K562 (cell line): ENCODE measurements around the gene ADSS2. TPM values are rescaled to one million over a fixed set of nuclear protein-coding genes. Genes with fewer than 3 reads are reported as not detected.

Experiments
- ARID3B ChIP-seq: fragments of 250-450 bp; sonication (Bioruptor Pico); IDR thresholded peaks from 2 replicates; pipeline ENCODE4 v1.4.0; 2020; ENCODE audit warnings: borderline replicate concordance
- CBFA2T3 ChIP-seq: fragments of 450-650 bp; IDR thresholded peaks from 2 replicates; pipeline ENCODE4 v1.6.1; 2017
- CBX8 ChIP-seq: fragments of 200-600 bp; sonication (generic); IDR thresholded peaks from 2 replicates; pipeline ENCODE4 v1.6.1; 2012; ENCODE audit warnings: borderline replicate concordance, mixed run types, low read depth, mild to moderate bottlenecking, moderate library complexity, mixed read lengths, low read length, control low read depth, inconsistent platforms; ENCODE audit not compliant: poor library complexity, severe bottlenecking; ENCODE audit errors: extremely low read depth
- ETV5 ChIP-seq: sonication (generic); formaldehyde crosslinking; IDR thresholded peaks from 2 replicates; pipeline ENCODE4 v1.4.0; 2020; ENCODE audit warnings: low read depth, mild to moderate bottlenecking, missing genetic modification reagents
- HDAC1 ChIP-seq, 2 experiments: fragments of 450-650 bp; IDR thresholded peaks; 2 replicates each; pipeline ENCODE4 v1.6.1; 2016 to 2017; ENCODE audit warnings: inconsistent platforms in 1 of 2, mild to moderate bottlenecking in 1 of 2, moderate library complexity in 1 of 2
- KLF6 ChIP-seq: fragments of 250-450 bp; sonication (Bioruptor Pico); IDR thresholded peaks from 2 replicates; pipeline ENCODE4 v1.4.0; 2020; ENCODE audit warnings: mild to moderate bottlenecking, moderate library complexity, borderline replicate concordance
- MTA3 ChIP-seq: fragments of 450-650 bp; formaldehyde crosslinking; IDR thresholded peaks from 2 replicates; pipeline ENCODE4 v1.6.1; 2017; ENCODE audit warnings: mild to moderate bottlenecking, borderline replicate concordance
- PRDM10 ChIP-seq: fragments of 450-650 bp; IDR thresholded peaks from 2 replicates; pipeline ENCODE4 v1.6.1; 2018; ENCODE audit not compliant: partially characterized antibody
- SMC3 ChIP-seq: conservative IDR thresholded peaks from 2 replicates; pipeline ENCODE4 v1.6.1; 2011; ENCODE audit warnings: low read depth, low read length, improper control_type of control experiment; ENCODE audit not compliant: insufficient read depth
- STAT6 ChIP-seq: sonication (generic); formaldehyde crosslinking; IDR thresholded peaks from 2 replicates; pipeline ENCODE4 v1.8.1; 2023; ENCODE audit warnings: mild to moderate bottlenecking, missing genetic modification reagents
- TAL1 ChIP-seq: fragments of 450-650 bp; IDR thresholded peaks from 2 replicates; pipeline ENCODE4 v1.6.1; 2016; ENCODE audit warnings: mild to moderate bottlenecking
- TCF3 ChIP-seq: sonication (generic); formaldehyde crosslinking; IDR thresholded peaks from 2 replicates; pipeline ENCODE4 v1.4.0; 2020; ENCODE audit warnings: mild to moderate bottlenecking, missing genetic modification reagents
- ZEB2 ChIP-seq: fragments of 450-650 bp; IDR thresholded peaks from 2 replicates; pipeline ENCODE4 v1.6.1; 2016
- ZKSCAN8 ChIP-seq: fragments of 200-800 bp; sonication (Bioruptor generic); IDR thresholded peaks from 2 replicates; pipeline ENCODE4 v1.6.1; 2016; ENCODE audit warnings: missing genetic modification characterization, missing compliant biosample characterization
- ZNF197 ChIP-seq: fragments of 200-800 bp; sonication (Bioruptor generic); IDR thresholded peaks from 2 replicates; pipeline ENCODE4 v1.6.1; 2016; ENCODE audit warnings: low read depth, missing genetic modification characterization, missing compliant biosample characterization
- ZNF274 ChIP-seq: IDR thresholded peaks from 2 replicates; pipeline ENCODE4 v1.6.1; 2011; ENCODE audit warnings: low read depth, mild to moderate bottlenecking, low read length, moderate library complexity, borderline replicate concordance
- polyA plus RNA-seq, 8 experiments: library from polyadenylated mRNA; depleted of rRNA in 4 of 8; stranded (reverse) in 5 of 8; unstranded in 3 of 8; fragments of >200 nt; fragmentation: Nextera tagmentation in 2 of 8; fragmentation: Illumina TruSeq in 1 of 8; extraction: Ambion mirVana in 2 of 8; extraction: Trizol in 1 of 8; gene quantifications; 2 replicates each; pipeline versions ENCODE4 v1.2.1 to v1.2.3, GENCODE V29; 2011 to 2014; ENCODE audit warnings: inconsistent platforms in 1 of 8, missing spikeins in 1 of 8
- total RNA-seq, 7 experiments: library from RNA; depleted of rRNA in 6 of 7; stranded (reverse); fragments of >200 nt in 6 of 7; fragmentation: Illumina TruSeq in 2 of 7; extraction: Trizol in 2 of 7; gene quantifications; 2 replicates each; pipeline versions ENCODE4 v1.2.1 to v1.2.3, GENCODE V29; 2011 to 2021; ENCODE audit warnings: low replicate concordance in 1 of 7
- TF ChIP-seq, protein P1 (sequence below): sonication (generic); formaldehyde crosslinking; IDR thresholded peaks from 2 replicates; pipeline ENCODE4 v1.8.0; 2022; ENCODE audit warnings: missing genetic modification reagents, mild to moderate bottlenecking, borderline replicate concordance

Gene ADSS2
- total and polyA plus RNA-seq, 9 of the 15 experiments (the other 6 are each of a cell fraction or from before 2014, with no cell fraction given) = 8.8 to 63.8 (median 59.4) TPM

GRCh38 chr1:244387415-244387814, 64.3 kb downstream of the ADSS2 start (continued):
- TF ChIP-seq KLF6 (no peak), ZKSCAN8 (CRISPR knock-in tag) (no peak), TAL1 (peak; percentile 65; the same call in 1 of the 2 replicates), TCF3 (CRISPR knock-in tag) (peak; percentile 30; the same call in 1 of the 2 replicates), CBFA2T3 (peak; percentile 85), SMC3 (no peak), ZEB2 (peak; percentile 39; the same call in 1 of the 2 replicates), HDAC1 (IDR thresholded peaks at IDR 0.05) (0 out of 4 replicates have a peak, but pooled peaks of 1 of the 2 experiments have one; percentile 29), ZNF197 (CRISPR knock-in tag) (no peak), STAT6 (CRISPR knock-in tag) (no peak), ARID3B (CRISPR knock-in tag) (no peak), ZNF274 (no peak), PRDM10 (no peak), MTA3 (no peak), ETV5 (CRISPR knock-in tag) (no peak), CBX8 (no peak)
- TF ChIP-seq, protein P1, sequence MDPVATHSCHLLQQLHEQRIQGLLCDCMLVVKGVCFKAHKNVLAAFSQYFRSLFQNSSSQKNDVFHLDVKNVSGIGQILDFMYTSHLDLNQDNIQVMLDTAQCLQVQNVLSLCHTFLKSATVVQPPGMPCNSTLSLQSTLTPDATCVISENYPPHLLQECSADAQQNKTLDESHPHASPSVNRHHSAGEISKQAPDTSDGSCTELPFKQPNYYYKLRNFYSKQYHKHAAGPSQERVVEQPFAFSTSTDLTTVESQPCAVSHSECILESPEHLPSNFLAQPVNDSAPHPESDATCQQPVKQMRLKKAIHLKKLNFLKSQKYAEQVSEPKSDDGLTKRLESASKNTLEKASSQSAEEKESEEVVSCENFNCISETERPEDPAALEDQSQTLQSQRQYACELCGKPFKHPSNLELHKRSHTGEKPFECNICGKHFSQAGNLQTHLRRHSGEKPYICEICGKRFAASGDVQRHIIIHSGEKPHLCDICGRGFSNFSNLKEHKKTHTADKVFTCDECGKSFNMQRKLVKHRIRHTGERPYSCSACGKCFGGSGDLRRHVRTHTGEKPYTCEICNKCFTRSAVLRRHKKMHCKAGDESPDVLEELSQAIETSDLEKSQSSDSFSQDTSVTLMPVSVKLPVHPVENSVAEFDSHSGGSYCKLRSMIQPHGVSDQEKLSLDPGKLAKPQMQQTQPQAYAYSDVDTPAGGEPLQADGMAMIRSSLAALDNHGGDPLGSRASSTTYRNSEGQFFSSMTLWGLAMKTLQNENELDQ = no peak
